ENCODE measurements around the gene CD14.

GRCh38 chr5:140607031-140607430 is 25.9 kb downstream of the CD14 start:
- TF ChIP-seq POLR2AphosphoS5 (IDR thresholded peaks at IDR 0.05; ENCODE audit: insufficient read depth, low read depth, low read length) (no peak), EZH2 (IDR thresholded peaks at IDR 0.05; ENCODE audit: borderline replicate concordance, low read depth, low read length, severe bottlenecking) (no peak), CTCF (IDR thresholded peaks at IDR 0.05; ENCODE audit: extremely low read depth in 1 of 2, insufficient read depth in 1 of 2, low read depth in 1 of 2, low read length in 2 of 2) (no peak), POLR2A (IDR thresholded peaks at IDR 0.05; ENCODE audit: low read depth, low read length) (no peak), MAX (IDR thresholded peaks at IDR 0.05; ENCODE audit: insufficient read depth, insufficient read length) (no peak), JUN (IDR thresholded peaks at IDR 0.05; ENCODE audit: borderline replicate concordance, insufficient read depth, insufficient read length, low read depth) (no peak)

Data from endothelial cell of umbilical vein (primary cell).